KMS-11 (cell line): ENCODE data around the gene POLR3GL.

Experiments used
- H2AFZ ChIP-seq: fragments of 200-600 bp; sonication (generic); 2 replicates; pipeline ENCODE4 v1.6.1; 2016; ENCODE audit warnings: antibody characterized with exemption, mixed run types, low read depth
- H3K27ac ChIP-seq: fragments of 200-600 bp; sonication (generic); 2 replicates; pipeline ENCODE4 v1.6.1; 2016; ENCODE audit warnings: mild to moderate bottlenecking, mixed run types
- H3K27me3 ChIP-seq: fragments of 200-600 bp; sonication (generic); 2 replicates; pipeline ENCODE4 v1.6.1; 2017; ENCODE audit warnings: mild to moderate bottlenecking, low read depth, mixed run types, moderate library complexity; ENCODE audit not compliant: insufficient read depth
- H3K36me3 ChIP-seq: fragments of 200-600 bp; sonication (generic); 2 replicates; pipeline ENCODE4 v1.6.1; 2017; ENCODE audit warnings: mild to moderate bottlenecking, mixed run types; ENCODE audit not compliant: insufficient read depth
- H3K4me1 ChIP-seq: fragments of 200-600 bp; sonication (generic); 2 replicates; pipeline ENCODE4 v1.6.1; 2016; ENCODE audit warnings: mild to moderate bottlenecking, low read depth, mixed run types; ENCODE audit not compliant: poor library complexity, severe bottlenecking
- H3K4me2 ChIP-seq: fragments of 200-600 bp; sonication (generic); 2 replicates; pipeline ENCODE4 v1.7.0; 2016; ENCODE audit warnings: mild to moderate bottlenecking, mixed run types
- H3K4me3 ChIP-seq: fragments of 200-600 bp; sonication (generic); IDR thresholded peaks from 2 replicates; pipeline ENCODE4 v1.6.1; 2017; ENCODE audit warnings: low read depth, low read length, mixed read lengths; ENCODE audit not compliant: insufficient read depth
- H3K79me2 ChIP-seq: fragments of 200-600 bp; sonication (generic); 2 replicates; pipeline ENCODE4 v1.6.1; 2016; ENCODE audit warnings: low read depth, mixed run types; ENCODE audit not compliant: insufficient read depth
- H3K9ac ChIP-seq: fragments of 200-600 bp; sonication (generic); 2 replicates; pipeline ENCODE4 v1.6.1; 2016; ENCODE audit warnings: mild to moderate bottlenecking, mixed run types
- H4K20me1 ChIP-seq: fragments of 200-600 bp; sonication (generic); 2 replicates; pipeline ENCODE4 v1.6.1; 2016; ENCODE audit warnings: mild to moderate bottlenecking, mixed run types; ENCODE audit not compliant: insufficient read depth
- TF ChIP-seq, protein P1 (sequence below): fragments of 200-600 bp; sonication (generic); conservative IDR thresholded peaks from 2 replicates; pipeline ENCODE4 v1.6.1; 2017; ENCODE audit warnings: low read depth, mild to moderate bottlenecking, antibody characterized with exemption, low read length, moderate library complexity, mixed read lengths

POLR3GL gene

GRCh38 chr1:145967288-145967687 lies 2.8 kb downstream of the POLR3GL start:
- TF ChIP-seq, protein P1, sequence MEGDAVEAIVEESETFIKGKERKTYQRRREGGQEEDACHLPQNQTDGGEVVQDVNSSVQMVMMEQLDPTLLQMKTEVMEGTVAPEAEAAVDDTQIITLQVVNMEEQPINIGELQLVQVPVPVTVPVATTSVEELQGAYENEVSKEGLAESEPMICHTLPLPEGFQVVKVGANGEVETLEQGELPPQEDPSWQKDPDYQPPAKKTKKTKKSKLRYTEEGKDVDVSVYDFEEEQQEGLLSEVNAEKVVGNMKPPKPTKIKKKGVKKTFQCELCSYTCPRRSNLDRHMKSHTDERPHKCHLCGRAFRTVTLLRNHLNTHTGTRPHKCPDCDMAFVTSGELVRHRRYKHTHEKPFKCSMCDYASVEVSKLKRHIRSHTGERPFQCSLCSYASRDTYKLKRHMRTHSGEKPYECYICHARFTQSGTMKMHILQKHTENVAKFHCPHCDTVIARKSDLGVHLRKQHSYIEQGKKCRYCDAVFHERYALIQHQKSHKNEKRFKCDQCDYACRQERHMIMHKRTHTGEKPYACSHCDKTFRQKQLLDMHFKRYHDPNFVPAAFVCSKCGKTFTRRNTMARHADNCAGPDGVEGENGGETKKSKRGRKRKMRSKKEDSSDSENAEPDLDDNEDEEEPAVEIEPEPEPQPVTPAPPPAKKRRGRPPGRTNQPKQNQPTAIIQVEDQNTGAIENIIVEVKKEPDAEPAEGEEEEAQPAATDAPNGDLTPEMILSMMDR: no peak
- Histone ChIP-seq H3K4me3 (no peak overlapping the region), H3K27ac (no peak overlapping the region), H3K79me2 (no peaks in the 10 kb centered on the region), H2AFZ (no peak overlapping the region), H3K27me3 (no peaks in the 10 kb centered on the region), H3K9ac (no peak overlapping the region), H3K4me2 (no peak overlapping the region), H4K20me1 (no peaks in the 10 kb centered on the region), H3K4me1 (peaks cover 21% of the 10 kb centered on the region), H3K36me3 (no peaks in the 10 kb centered on the region)

DNA sequence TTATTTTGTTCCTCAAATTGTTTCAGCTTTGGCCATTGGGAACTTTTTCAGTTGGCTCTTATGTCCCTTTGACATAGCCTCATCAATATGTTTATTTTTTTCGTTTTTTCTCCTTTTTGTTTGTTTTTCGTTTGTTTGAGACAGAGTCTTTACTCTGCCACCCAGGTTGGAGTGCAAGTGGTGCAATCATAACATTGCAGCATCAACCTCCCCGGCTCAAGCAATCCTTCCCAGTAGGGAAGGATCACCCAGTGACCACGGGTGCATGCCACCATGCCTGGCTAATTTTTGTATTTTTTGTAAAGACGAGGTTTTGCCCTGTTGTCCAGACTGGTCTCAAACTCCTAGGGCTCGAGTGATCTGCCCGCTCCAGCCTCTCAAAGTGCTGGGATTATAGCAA lies 8.1 kb downstream of the POLR3GL start:
- no peaks in the 10 kb centered on the region for H4K20me1 ChIP-seq
- no peak overlapping the region for H3K4me3 ChIP-seq
- no peak overlapping the region for H3K9ac ChIP-seq
- no peaks in the 10 kb centered on the region for H3K79me2 ChIP-seq
- TF ChIP-seq, protein P1: no peak
- H3K4me2 ChIP-seq: no peak overlapping the region
- no peaks in the 10 kb centered on the region for H3K27me3 ChIP-seq
- no peak overlapping the region for H2AFZ ChIP-seq
- H3K36me3 ChIP-seq: no peaks in the 10 kb centered on the region
- peaks cover 6% of the 10 kb centered on the region for H3K4me1 ChIP-seq
- no peak overlapping the region for H3K27ac ChIP-seq

DNA sequence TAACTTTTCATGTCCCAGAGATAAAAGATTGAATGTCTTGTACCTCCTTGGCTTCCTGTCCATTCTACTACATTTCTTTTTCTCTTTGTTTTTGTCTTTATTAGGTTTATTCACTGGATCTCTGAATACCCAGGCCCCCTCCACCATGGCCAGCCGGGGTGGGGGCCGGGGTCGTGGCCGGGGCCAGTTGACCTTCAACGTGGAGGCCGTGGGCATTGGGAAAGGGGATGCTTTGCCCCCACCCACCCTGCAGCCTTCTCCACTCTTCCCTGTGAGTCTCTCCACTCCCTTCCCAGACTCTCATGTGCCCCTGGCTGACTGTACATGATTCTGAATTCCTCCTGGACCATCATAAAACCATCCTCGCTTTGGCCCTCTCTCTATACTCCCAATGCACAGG lies 10.2 kb downstream of the POLR3GL start:
- Histone ChIP-seq H4K20me1 (no peaks in the 10 kb centered on the region), H3K4me3 (no peak overlapping the region), H2AFZ (no peak overlapping the region), H3K36me3 (no peaks in the 10 kb centered on the region), H3K9ac (no peak overlapping the region), H3K27ac (no peak overlapping the region), H3K27me3 (no peaks in the 10 kb centered on the region), H3K4me1 (peaks cover 27% of the 10 kb centered on the region), H3K79me2 (no peaks in the 10 kb centered on the region), H3K4me2 (no peak overlapping the region)
- TF ChIP-seq, protein P1: no peak

DNA sequence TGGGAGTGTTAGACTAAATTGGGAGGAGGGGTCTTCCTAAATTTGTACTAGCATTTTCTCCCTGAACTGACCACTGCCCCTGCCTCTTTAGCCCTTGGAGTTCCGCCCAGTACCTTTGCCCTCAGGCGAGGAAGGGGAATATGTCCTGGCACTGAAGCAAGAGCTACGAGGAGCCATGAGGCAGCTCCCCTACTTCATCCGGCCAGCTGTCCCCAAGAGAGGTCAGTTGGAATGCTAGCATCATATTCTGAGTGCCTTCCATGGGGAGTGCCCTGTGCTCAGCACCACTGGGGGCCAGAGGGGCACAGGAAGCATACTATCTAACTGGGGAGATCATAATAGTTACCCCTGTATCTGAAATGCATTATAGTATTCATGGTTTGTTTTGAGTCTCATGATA lies 10.7 kb downstream of the POLR3GL start:
- Histone ChIP-seq H3K9ac (no peak overlapping the region), H3K79me2 (no peaks in the 10 kb centered on the region), H3K4me1 (peaks cover 32% of the 10 kb centered on the region), H3K4me2 (no peak overlapping the region), H3K27ac (no peak overlapping the region), H3K27me3 (no peaks in the 10 kb centered on the region), H3K36me3 (no peaks in the 10 kb centered on the region), H3K4me3 (no peak overlapping the region), H4K20me1 (no peaks in the 10 kb centered on the region), H2AFZ (no peak overlapping the region)
- TF ChIP-seq, protein P1: no peak
